ENCODE measurements around the gene CABLES2. TPM values are rescaled to one million over a fixed set of nuclear protein-coding genes. Genes with fewer than 3 reads are reported as not detected.

Gene CABLES2
- total RNA-seq, 4 donors from 2014 or later: 2.0 to 6.9 (median 4.1) TPM

- Histone ChIP-seq H3K27me3 (no peaks in the 10 kb centered on the region), H3K36me3 (peaks cover 14 to 47% (median 39%) of the 10 kb centered on the region in 4 donors), H3K9me3 (no peaks in the 10 kb centered on the region), H3K4me3 (no peak overlapping the region), H3K27ac (replicated peaks in 1 of 4) (peak overlapping the region; percentile 93 to 97 (median 93)), H3K4me1 (peaks cover 62 to 73% (median 65%) of the 10 kb centered on the region in 4 donors)
- WGBS: 84% methylated on average over 12 of the region's 16 CpGs
- intact Hi-C loops (cut with DNase I): loop anchor here (2.0 kb wide), 1 partner anchor 51 kb away; the partner anchor contains the start of gene ADRM1
- TF ChIP-seq, protein P1, sequence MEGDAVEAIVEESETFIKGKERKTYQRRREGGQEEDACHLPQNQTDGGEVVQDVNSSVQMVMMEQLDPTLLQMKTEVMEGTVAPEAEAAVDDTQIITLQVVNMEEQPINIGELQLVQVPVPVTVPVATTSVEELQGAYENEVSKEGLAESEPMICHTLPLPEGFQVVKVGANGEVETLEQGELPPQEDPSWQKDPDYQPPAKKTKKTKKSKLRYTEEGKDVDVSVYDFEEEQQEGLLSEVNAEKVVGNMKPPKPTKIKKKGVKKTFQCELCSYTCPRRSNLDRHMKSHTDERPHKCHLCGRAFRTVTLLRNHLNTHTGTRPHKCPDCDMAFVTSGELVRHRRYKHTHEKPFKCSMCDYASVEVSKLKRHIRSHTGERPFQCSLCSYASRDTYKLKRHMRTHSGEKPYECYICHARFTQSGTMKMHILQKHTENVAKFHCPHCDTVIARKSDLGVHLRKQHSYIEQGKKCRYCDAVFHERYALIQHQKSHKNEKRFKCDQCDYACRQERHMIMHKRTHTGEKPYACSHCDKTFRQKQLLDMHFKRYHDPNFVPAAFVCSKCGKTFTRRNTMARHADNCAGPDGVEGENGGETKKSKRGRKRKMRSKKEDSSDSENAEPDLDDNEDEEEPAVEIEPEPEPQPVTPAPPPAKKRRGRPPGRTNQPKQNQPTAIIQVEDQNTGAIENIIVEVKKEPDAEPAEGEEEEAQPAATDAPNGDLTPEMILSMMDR (IDR thresholded peaks at IDR 0.05): no peak
- TF ChIP-seq EP300 (IDR thresholded peaks at IDR 0.05): no peak
- TF ChIP-seq POLR2AphosphoS5 (IDR thresholded peaks at IDR 0.05): no peak
- TF ChIP-seq POLR2A (IDR thresholded peaks at IDR 0.05; ENCODE audit: low read depth): no peak
- no peak for DNase-seq (ENCODE audit: extremely low spot score)
These were observed 53.6 kb downstream of the CABLES2 start for GRCh38 chr20:62353289-62354030.

- Histone ChIP-seq H3K27ac (replicated peaks in 1 of 4) (peak overlapping the region; percentile 93 to 97 (median 93)), H3K4me3 (no peak overlapping the region), H3K9me3 (no peaks in the 10 kb centered on the region), H3K4me1 (peaks cover 54 to 64% (median 57%) of the 10 kb centered on the region in 4 donors), H3K36me3 (peaks cover 14 to 55% (median 43%) of the 10 kb centered on the region in 4 donors), H3K27me3 (no peaks in the 10 kb centered on the region)
- intact Hi-C loops (cut with DNase I): loop anchor here (1.0 to 2.0 kb wide), 2 partner anchors 24 to 50 kb away; partner anchors contain the start of gene ADRM1
- DNase-seq (ENCODE audit: extremely low spot score): no peak
- WGBS: 66% methylated on average over 13 of the region's 43 CpGs
- no peak for TF ChIP-seq EP300 (IDR thresholded peaks at IDR 0.05)
- TF ChIP-seq POLR2A (IDR thresholded peaks at IDR 0.05; ENCODE audit: low read depth): no peak
- TF ChIP-seq, protein P1 (IDR thresholded peaks at IDR 0.05): peak; percentile 56 to 76 (median 60)
- peak; percentile 73 to 75 for TF ChIP-seq POLR2AphosphoS5 (IDR thresholded peaks at IDR 0.05)
These were observed 54.4 kb downstream of the CABLES2 start for GRCh38 chr20:62352402-62353288.

- no peaks in the 10 kb centered on the region for H3K9me3 ChIP-seq
- no peaks in the 10 kb centered on the region for H3K27me3 ChIP-seq
- H3K36me3 ChIP-seq: peaks cover 15 to 64% (median 52%) of the 10 kb centered on the region in 4 donors
- peaks cover 45 to 55% (median 48%) of the 10 kb centered on the region in 4 donors for H3K4me1 ChIP-seq
- peak overlapping the region; percentile 93 to 97 (median 93) for H3K27ac ChIP-seq (replicated peaks in 1 of 4)
- intact Hi-C loops (cut with DNase I): loop anchor here (1.0 to 2.0 kb wide), 2 partner anchors 25 to 49 kb away; partner anchors contain the start of gene ADRM1
- WGBS: 84% methylated on average over 48 of the region's 60 CpGs
- DNase-seq (ENCODE audit: extremely low spot score): no peak
- no peak for TF ChIP-seq EP300 (IDR thresholded peaks at IDR 0.05)
- no peak overlapping the region for H3K4me3 ChIP-seq
These were observed 55.4 kb downstream of the CABLES2 start for GRCh38 chr20:62351469-62352401.

GRCh38 chr20:62350629-62351422 lies 56.3 kb downstream of the CABLES2 start:
- 82% methylated on average over 18 of the region's 23 CpGs for WGBS
- H3K4me1 ChIP-seq: peaks cover 36 to 46% (median 39%) of the 10 kb centered on the region in 4 donors

More at GRCh38 chr20:62350629-62351422, 56.3 kb downstream of the CABLES2 start:
- Histone ChIP-seq H3K27me3 (no peaks in the 10 kb centered on the region), H3K4me3 (no peak overlapping the region), H3K9me3 (no peaks in the 10 kb centered on the region), H3K27ac (replicated peaks in 1 of 4) (peak overlapping the region; percentile 20 to 97 (median 93)), H3K36me3 (peaks cover 24 to 73% (median 61%) of the 10 kb centered on the region in 4 donors)
- TF ChIP-seq, protein P1 (IDR thresholded peaks at IDR 0.05): no peak
- TF ChIP-seq POLR2A (IDR thresholded peaks at IDR 0.05; ENCODE audit: low read depth) (no peak), POLR2AphosphoS5 (IDR thresholded peaks at IDR 0.05) (no peak), EP300 (IDR thresholded peaks at IDR 0.05) (no peak)
- intact Hi-C loops (cut with DNase I): no loop called here
- DNase-seq (ENCODE audit: extremely low spot score): no peak
